HCT116 (cell line): Measurements from ENCODE around the gene KIRREL3.

Experiments
- EZH2 ChIP-seq: fragments of 200-600 bp; sonication (generic); IDR thresholded peaks from 2 replicates; pipeline ENCODE4 v1.6.1; 2017; ENCODE audit warnings: antibody characterized with exemption, mixed run types
- EZH2phosphoT487 ChIP-seq: fragments of 200-600 bp; IDR thresholded peaks from 2 replicates; pipeline ENCODE4 v1.6.1; 2018; ENCODE audit warnings: antibody characterized with exemption, borderline replicate concordance
- POLR2A ChIP-seq: IDR thresholded peaks from 2 replicates; pipeline ENCODE4 v1.7.0; 2011; ENCODE audit warnings: borderline replicate concordance; ENCODE audit not compliant: insufficient read depth, insufficient read length; ENCODE audit errors: extremely low read depth
- POLR2AphosphoS5 ChIP-seq: IDR thresholded peaks from 2 replicates; pipeline ENCODE4 v1.6.1; 2011; ENCODE audit warnings: mild to moderate bottlenecking, low read depth, low read length, moderate library complexity
- REST ChIP-seq: IDR thresholded peaks from 2 replicates; pipeline ENCODE4 v1.6.1; 2012; ENCODE audit warnings: low read depth
- SP1 ChIP-seq: IDR thresholded peaks from 2 replicates; pipeline ENCODE4 v1.6.1; 2012; ENCODE audit warnings: low read depth
- ZNF274 ChIP-seq: fragments of 200-500 bp; sonication (Bioruptor generic); IDR thresholded peaks from 2 replicates; pipeline ENCODE4 v1.6.1; 2014; ENCODE audit warnings: mild to moderate bottlenecking, low read depth, low read length, inconsistent platforms
- TF ChIP-seq, protein P1 (sequence below), 3 experiments: fragments of 200-600 bp in 1 of 3; sonication (generic) in 1 of 3; IDR thresholded peaks in 2 of 3; conservative IDR thresholded peaks in 1 of 3; 2 replicates each; pipeline ENCODE4 v1.5.1; 2012 to 2017; ENCODE audit warnings: low read depth in 2 of 3, low read length in 2 of 3, antibody characterized with exemption in 1 of 3, borderline replicate concordance in 1 of 3, control low read depth in 1 of 3, mild to moderate bottlenecking in 1 of 3, mixed read lengths in 1 of 3, mixed run types in 1 of 3, moderate library complexity in 1 of 3; ENCODE audit not compliant: insufficient read depth in 1 of 3
- TF ChIP-seq, protein P2 (sequence below): IDR thresholded peaks from 2 replicates; pipeline ENCODE4 v1.6.1; 2011; ENCODE audit warnings: mild to moderate bottlenecking, low read length, moderate library complexity; ENCODE audit not compliant: insufficient replicate concordance; ENCODE audit errors: extremely low read depth

DNA sequence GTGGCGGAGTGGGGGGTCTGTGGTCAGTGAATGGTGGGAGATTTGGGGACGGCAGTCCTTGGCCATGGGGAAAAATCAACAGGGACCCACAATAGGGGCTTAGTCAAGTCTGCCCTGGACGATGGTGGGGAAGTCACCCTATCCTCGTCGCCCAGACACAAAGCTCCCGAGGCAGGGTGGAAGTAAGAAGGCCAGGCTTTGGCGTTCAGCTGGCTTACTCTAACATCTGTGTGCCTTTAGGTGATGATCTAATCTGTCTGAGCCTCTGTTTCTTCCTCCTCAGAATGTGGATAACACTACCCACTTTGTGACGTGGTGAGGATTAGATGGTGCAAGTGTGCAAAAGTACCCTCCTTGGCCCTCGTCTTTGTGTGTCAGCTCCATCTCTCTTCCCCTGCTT, 452.9 kb downstream of the KIRREL3 start:
- TF ChIP-seq, protein P1, sequence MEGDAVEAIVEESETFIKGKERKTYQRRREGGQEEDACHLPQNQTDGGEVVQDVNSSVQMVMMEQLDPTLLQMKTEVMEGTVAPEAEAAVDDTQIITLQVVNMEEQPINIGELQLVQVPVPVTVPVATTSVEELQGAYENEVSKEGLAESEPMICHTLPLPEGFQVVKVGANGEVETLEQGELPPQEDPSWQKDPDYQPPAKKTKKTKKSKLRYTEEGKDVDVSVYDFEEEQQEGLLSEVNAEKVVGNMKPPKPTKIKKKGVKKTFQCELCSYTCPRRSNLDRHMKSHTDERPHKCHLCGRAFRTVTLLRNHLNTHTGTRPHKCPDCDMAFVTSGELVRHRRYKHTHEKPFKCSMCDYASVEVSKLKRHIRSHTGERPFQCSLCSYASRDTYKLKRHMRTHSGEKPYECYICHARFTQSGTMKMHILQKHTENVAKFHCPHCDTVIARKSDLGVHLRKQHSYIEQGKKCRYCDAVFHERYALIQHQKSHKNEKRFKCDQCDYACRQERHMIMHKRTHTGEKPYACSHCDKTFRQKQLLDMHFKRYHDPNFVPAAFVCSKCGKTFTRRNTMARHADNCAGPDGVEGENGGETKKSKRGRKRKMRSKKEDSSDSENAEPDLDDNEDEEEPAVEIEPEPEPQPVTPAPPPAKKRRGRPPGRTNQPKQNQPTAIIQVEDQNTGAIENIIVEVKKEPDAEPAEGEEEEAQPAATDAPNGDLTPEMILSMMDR (IDR thresholded peaks at IDR 0.05 in 2 of 3, conservative IDR thresholded peaks at IDR 0.05 in 1 of 3; ENCODE audit: borderline replicate concordance in 1 of 3, insufficient read depth in 1 of 3, low read depth in 2 of 3, low read length in 2 of 3): no peak
- TF ChIP-seq POLR2A (no peak), REST (no peak), EZH2 (no peak), EZH2phosphoT487 (no peak), POLR2AphosphoS5 (no peak), SP1 (no peak), ZNF274 (no peak)
- TF ChIP-seq, protein P2, sequence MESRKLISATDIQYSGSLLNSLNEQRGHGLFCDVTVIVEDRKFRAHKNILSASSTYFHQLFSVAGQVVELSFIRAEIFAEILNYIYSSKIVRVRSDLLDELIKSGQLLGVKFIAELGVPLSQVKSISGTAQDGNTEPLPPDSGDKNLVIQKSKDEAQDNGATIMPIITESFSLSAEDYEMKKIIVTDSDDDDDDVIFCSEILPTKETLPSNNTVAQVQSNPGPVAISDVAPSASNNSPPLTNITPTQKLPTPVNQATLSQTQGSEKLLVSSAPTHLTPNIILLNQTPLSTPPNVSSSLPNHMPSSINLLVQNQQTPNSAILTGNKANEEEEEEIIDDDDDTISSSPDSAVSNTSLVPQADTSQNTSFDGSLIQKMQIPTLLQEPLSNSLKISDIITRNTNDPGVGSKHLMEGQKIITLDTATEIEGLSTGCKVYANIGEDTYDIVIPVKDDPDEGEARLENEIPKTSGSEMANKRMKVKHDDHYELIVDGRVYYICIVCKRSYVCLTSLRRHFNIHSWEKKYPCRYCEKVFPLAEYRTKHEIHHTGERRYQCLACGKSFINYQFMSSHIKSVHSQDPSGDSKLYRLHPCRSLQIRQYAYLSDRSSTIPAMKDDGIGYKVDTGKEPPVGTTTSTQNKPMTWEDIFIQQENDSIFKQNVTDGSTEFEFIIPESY: no peak
